Glutamatergic neuron (in vitro differentiated cells): Measurements from ENCODE around the gene RAP1GAP2. TPM values are rescaled to one million over a fixed set of nuclear protein-coding genes. Genes with fewer than 3 reads are reported as not detected.

ENCODE experiments used
- DNase-seq: peaks from one replicate; pipeline ENCODE4 v3.0.0; 2022
- H3K27ac Mint-ChIP-seq: one replicate; pipeline ENCODE4 v1.8.0; 2020; ENCODE audit warnings: mild to moderate bottlenecking, mixed read lengths, inconsistent platforms; ENCODE audit not compliant: unreplicated experiment
- H3K27me3 Mint-ChIP-seq: one replicate; pipeline ENCODE4 v1.8.0; 2020; ENCODE audit warnings: mild to moderate bottlenecking, moderate library complexity, mixed read lengths, inconsistent platforms; ENCODE audit not compliant: unreplicated experiment
- H3K36me3 Mint-ChIP-seq: one replicate; pipeline ENCODE4 v1.8.0; 2020; ENCODE audit warnings: mild to moderate bottlenecking, mixed read lengths, inconsistent platforms; ENCODE audit not compliant: unreplicated experiment
- H3K4me1 Mint-ChIP-seq: one replicate; pipeline ENCODE4 v1.8.0; 2020; ENCODE audit warnings: mild to moderate bottlenecking, low read depth, mixed read lengths, inconsistent platforms; ENCODE audit not compliant: unreplicated experiment
- H3K4me3 Mint-ChIP-seq: one replicate; pipeline ENCODE4 v1.8.0; 2020; ENCODE audit warnings: mild to moderate bottlenecking, mixed read lengths, inconsistent platforms; ENCODE audit not compliant: unreplicated experiment
- H3K9me3 Mint-ChIP-seq: one replicate; pipeline ENCODE4 v1.8.0; 2020; ENCODE audit warnings: mild to moderate bottlenecking, moderate library complexity, mixed read lengths, inconsistent platforms; ENCODE audit not compliant: unreplicated experiment
- CTCF ChIP-seq: fragments of 200-600 bp; sonication (generic); IDR thresholded peaks from one replicate; pipeline ENCODE4 v1.5.0; 2021; ENCODE audit not compliant: partially characterized antibody, unreplicated experiment
- total RNA-seq: library from RNA; stranded (reverse); fragmentation: NEBNext Ultra II Directional; extraction: Animal tissue kit (Norgen Biotek cat#: 25700); gene quantifications from one replicate; pipeline ENCODE4 v1.2.1, GENCODE V29; 2021; ENCODE audit not compliant: unreplicated experiment

Gene RAP1GAP2
- total RNA-seq, 1 donor from 2014 or later: 86.0 TPM

- Mint-ChIP-seq H3K9me3 (peaks cover 14% of the 10 kb centered on the region), H3K27ac (no peak overlapping the region), H3K4me1 (no peaks in the 10 kb centered on the region), H3K4me3 (no peak overlapping the region), H3K27me3 (peaks cover 4% of the 10 kb centered on the region), H3K36me3 (peaks cover 40% of the 10 kb centered on the region)
- no peak for TF ChIP-seq CTCF
- no peak for DNase-seq
Measured at GRCh38 chr17:3020381-3020780, 224.1 kb downstream of the RAP1GAP2 start.

GRCh38 chr17:3022197-3022596 lies 226.0 kb downstream of the RAP1GAP2 start:
- H3K4me1 Mint-ChIP-seq: peaks cover 2% of the 10 kb centered on the region
- TF ChIP-seq CTCF: no peak
- peaks cover 40% of the 10 kb centered on the region for H3K36me3 Mint-ChIP-seq
- peaks cover 8% of the 10 kb centered on the region for H3K27me3 Mint-ChIP-seq
- peaks cover 14% of the 10 kb centered on the region for H3K9me3 Mint-ChIP-seq
- H3K27ac Mint-ChIP-seq: no peak overlapping the region
- H3K4me3 Mint-ChIP-seq: no peak overlapping the region
- no peak for DNase-seq

GRCh38 chr17:3024346-3024745 lies 228.1 kb downstream of the RAP1GAP2 start:
- TF ChIP-seq CTCF: no peak
- DNase-seq: no peak
- Mint-ChIP-seq H3K9me3 (peaks cover 20% of the 10 kb centered on the region), H3K27me3 (peaks cover 11% of the 10 kb centered on the region), H3K4me1 (peaks cover 12% of the 10 kb centered on the region), H3K27ac (no peak overlapping the region), H3K4me3 (no peak overlapping the region), H3K36me3 (peaks cover 40% of the 10 kb centered on the region)

- H3K9me3 Mint-ChIP-seq: peaks cover 20% of the 10 kb centered on the region
- peaks cover 39% of the 10 kb centered on the region for H3K36me3 Mint-ChIP-seq
- no peak for TF ChIP-seq CTCF
- no peak overlapping the region for H3K4me3 Mint-ChIP-seq
- peaks cover 12% of the 10 kb centered on the region for H3K4me1 Mint-ChIP-seq
- no peak for DNase-seq
- H3K27ac Mint-ChIP-seq: peak overlapping the region; percentile 43
- H3K27me3 Mint-ChIP-seq: peaks cover 11% of the 10 kb centered on the region
Measured at GRCh38 chr17:3025421-3026124, 229.3 kb downstream of the RAP1GAP2 start.

- Mint-ChIP-seq H3K4me3 (peak overlapping the region; percentile 34), H3K27me3 (peaks cover 11% of the 10 kb centered on the region), H3K9me3 (peaks cover 15% of the 10 kb centered on the region), H3K27ac (peak overlapping the region; percentile 90), H3K36me3 (peaks cover 32% of the 10 kb centered on the region), H3K4me1 (peaks cover 12% of the 10 kb centered on the region)
- no peak for TF ChIP-seq CTCF
- DNase-seq: no peak
Measured at GRCh38 chr17:3026125-3026855, 230.1 kb downstream of the RAP1GAP2 start.
